GM18867 (cell line): ENCODE data around the gene RALGAPA2.

Experiments used
- ATAC-seq: cut with Tn5 transposase; IDR thresholded peaks from one replicate; pipeline ENCODE4 v1.9.1; 2021; ENCODE audit warnings: mild to moderate bottlenecking, moderate library complexity; ENCODE audit not compliant: unreplicated experiment

RALGAPA2 gene

DNA sequence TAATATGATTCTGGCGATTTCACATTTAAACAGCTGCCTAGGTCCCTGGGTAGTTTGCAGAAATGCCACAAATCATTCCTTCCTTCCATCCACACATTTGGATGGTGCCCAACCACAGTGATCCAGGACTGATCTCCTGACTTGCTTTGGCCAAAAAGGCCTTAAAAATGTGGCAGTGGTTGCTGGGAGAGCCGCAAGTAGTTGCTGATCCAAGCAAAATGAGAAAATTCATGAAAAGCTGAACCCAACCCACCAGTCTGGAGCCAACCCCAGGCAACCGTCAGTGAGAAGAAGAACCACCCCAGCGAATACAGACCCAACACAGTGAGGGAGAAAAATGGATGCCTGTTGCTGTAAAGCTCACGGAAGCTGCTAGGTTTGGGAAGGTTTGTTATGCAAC, 25.1 kb downstream of the RALGAPA2 start:
- ATAC-seq: no peak

DNA sequence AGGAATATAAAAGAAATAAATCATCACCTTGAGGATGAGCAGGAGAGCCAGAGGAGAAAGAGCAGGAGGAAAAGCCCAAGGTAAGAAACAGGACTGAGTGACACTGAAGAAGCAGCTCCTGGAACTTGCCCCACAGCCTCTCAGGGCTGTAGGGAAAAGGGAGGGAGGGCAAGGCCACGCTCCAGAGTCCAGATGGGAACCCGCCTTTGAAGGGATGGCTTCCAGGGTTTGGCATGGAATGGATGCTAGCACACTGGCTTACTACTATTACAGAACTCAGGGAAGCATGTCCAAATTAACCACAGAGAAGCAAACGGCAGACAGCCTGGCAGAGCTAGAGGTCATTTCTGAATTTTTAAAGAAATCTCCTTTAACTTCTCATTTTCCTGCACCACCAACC, 26.8 kb downstream of the RALGAPA2 start:
- no peak for ATAC-seq

DNA sequence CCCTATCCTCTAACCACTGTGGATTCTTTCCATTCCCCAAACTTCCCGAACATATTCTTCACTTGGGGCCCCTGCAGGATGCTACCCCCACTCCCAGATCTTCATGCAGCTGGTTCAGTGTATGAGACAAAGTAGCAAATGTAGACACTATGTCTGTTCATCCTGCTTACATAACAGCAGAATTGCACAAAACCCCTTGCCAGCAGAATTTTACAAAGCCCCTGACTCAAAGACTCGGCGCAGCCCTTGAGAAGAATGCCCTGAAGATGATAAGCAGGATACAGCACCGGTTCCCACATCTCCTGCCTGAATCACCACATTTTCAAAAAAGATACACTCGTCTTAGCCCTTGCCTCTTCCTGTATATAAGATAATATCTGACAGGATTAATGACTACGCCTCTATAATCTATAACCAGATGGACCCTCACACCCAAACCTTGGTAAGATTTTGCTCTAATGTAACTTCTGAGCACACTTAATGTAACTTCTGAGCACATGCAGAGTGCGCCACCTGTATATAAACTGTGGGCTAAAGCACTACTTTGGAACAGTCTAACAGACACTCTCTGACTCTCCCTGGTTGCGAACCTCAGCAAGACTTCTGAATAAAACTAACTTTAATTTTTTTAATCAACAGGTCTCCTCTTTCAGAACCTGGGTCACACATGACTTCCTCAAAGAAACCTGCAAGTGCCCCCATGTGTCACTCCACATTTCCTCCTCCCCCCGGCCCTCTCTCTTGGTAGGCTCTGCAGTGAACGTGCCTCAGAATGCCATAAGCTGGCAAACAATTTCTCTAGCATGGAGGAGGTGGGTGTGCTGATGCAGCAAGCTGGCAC, 28.7 kb downstream of the RALGAPA2 start:
- no peak for ATAC-seq

DNA sequence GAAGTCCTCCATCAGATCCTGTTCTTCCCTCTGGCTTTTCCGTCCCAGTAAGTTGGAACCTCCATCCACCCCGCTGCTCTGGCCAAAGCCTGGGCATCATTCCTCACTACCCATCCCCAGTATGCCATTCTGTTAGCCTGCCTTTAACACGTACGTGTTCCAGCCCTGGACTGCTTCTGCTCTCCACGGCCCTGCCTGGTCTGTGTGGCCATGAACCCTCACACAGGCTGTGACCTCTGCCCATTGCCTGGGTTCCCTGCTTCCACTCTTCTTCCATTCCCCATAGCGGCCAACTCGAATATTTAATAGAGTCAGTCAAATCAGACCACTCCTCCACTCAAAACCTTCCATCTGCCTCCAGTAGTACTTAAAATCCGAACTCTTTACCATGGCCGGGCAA, 29.4 kb downstream of the RALGAPA2 start:
- no peak for ATAC-seq

DNA sequence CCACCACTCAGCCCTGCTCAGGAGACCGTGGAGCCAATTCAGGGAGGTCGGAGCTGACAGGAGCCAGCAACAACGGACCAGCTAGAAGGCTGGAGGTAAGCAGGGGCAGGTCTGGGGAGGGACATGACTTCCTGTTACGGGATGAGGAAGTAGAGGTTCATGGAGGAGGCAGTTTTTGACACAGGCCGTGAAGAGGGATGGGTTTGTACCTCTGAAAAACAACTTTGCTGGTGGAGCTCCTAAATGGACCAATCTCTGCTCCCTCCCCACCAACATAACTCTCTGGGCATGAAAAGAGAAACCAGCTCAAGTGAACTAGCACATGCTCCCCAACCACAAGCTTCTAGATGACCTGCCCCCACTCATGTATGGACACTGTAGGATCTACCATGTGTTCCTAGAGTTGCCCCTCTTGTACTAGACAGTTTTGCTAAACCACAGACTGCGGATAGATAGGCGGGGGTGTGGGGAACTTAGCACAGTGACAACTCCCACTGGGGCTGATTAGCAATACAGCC, 31.4 kb downstream of the RALGAPA2 start:
- no peak for ATAC-seq

DNA sequence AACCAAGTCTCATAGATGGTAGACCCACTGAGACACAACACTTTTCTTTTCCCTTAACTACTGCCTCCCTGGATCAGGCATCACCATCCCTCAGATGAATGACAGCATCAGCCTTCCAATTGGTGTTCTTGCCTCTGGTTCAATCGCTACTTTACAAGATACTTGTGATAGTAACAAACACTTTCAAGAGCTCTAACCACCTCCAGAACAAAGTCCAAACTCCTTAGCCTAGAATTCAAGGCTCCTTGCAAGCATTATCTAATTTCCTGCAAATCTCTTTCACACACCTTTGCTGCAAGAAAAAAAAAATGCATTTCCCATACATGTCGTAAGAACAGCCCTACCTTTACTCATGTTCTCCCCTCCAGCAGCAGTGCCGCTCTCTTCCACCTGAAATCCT, 33.1 kb downstream of the RALGAPA2 start:
- ATAC-seq: no peak

DNA sequence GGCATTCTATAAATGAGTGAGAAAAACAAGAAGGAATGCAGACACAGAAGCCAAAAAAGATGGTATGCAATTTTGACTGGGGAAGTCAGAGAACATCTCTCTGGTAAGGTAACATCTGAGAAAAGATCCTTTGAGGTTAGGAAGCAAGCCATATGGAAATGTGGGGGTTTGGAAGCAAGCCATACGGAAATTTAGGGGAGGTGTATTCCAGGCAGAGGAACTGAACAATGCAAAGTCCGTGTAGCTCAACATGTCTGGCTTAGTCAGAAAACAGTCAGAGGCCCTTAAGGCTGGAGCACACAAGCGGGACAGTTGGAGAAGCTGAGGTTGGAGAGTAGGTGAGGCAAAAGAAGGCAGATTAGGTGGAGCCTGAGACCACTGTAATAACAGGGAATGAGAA, 35.3 kb downstream of the RALGAPA2 start:
- ATAC-seq: no peak

DNA sequence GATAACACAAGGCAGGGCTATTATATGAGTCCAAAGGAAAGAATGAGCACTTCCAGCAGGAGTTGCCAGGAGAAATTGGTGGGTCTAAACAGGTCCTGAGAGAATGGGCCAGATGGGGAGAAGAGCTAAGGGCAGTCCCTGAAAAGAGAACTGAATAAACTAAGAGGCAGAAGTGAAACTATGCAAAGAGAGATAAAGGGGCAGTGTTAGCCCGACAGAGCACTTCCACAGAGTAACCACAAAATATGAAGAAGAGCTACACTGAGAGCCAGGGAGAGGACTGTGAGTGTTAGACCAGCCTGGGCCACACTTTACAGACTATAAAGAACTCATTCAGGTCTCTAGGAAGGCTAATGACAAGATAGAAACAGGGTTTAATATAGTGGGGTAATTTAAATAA, 43.8 kb downstream of the RALGAPA2 start:
- ATAC-seq: peak; percentile 99

DNA sequence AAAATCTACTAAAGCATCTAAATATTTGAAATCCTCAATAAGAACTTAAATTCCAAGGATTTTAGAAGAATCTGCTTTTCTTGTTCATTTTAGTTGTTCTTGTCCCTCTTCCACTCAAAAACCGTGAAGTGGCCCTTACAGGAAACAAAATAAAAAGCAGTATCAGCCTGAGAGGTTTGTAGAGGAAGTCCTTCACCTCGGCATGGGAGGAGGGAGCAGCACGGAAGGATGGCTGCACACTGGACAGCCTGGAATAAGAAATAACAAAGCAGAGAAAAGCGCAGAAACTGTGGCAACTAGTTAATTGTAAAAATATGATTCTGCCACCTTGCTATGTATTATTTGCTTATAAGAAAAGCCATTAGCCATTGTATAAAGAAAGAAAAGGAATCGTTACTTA, 46.1 kb downstream of the RALGAPA2 start:
- no peak for ATAC-seq

DNA sequence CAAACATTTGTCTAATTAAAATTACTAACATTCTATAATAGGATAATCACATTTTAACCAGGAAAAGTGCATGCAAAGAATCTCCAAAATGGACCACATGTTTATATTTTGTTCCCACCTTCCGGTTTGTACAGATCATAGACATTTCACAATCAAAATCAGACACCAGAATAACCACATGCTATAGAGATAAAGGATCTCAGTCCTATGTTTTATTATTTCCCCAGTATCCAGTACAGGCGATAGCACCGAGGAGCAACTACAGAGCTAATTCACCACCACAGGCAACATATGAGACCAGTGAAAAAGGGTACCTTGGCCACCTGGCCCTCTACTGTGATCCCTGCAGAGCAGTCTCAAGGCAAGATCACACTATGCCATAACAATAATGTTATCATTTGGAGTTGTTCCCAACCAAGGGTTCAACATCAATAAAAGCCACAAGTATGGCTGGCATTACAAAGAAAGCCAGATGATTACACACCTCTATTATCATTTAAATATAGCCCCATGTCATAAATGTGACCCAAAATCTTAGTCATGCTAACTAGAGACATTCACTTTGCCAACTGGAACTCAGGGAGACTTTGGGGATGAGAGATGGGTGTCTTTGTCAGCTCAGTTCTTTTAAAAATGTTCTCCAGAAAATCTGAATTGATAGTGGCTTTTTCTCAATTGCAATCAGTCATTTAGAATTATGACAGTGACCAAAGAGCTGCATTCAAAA, 46.7 kb downstream of the RALGAPA2 start:
- no peak for ATAC-seq

DNA sequence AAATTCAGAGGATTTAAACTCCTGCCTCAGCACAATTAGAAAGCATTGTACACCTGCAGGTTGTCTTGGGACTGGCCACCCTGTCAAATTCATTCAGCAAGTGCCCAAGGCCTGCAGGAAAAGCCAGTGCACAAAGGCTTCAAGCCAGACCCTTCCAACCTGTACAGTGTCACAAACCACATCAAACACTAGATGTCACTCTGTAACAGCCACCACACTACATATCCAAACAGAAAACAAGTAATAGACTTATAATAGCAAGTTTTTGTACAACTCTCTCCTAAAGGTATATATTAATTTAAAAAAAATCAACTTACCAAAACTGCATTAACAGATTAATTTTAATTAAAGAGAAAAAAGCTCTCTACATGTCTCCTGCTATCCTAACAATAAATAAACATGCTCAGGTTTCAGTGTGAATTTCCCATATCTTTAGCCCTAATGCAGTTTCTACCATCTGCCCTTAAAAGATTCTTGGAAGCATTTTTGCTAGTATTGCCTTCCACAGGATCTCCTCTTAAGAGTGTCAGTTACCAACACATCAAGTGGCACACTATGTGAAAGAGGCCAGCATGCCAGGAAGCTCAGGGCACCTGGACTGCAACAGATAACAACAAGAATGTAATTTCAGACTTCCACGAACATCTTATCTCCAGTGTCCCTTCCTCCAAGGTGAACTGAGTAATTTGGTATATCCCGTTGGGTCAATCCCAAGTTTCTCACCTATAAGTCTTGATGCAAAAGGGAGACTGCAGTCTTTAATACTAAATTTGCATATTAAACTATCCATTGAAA, 47.5 kb downstream of the RALGAPA2 start:
- ATAC-seq: peak; percentile 49

DNA sequence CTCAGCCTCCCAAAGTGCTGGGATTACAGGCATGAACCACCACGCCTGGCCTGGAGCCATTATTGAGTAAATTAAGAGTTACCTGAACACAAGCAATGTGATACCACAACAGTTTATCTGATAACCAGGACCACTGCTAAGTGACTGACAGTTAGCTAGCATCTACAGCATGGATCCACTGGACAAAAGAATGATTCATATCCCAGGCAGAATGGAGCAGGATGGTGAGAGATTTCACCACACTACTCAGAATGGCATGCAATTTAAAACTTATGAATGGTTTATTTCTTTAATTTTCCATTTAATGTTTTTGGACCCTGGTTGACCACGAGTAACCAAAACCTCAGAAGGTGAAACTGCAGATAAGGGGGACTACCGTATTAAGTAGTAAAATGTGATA, 48.6 kb downstream of the RALGAPA2 start:
- ATAC-seq: no peak

DNA sequence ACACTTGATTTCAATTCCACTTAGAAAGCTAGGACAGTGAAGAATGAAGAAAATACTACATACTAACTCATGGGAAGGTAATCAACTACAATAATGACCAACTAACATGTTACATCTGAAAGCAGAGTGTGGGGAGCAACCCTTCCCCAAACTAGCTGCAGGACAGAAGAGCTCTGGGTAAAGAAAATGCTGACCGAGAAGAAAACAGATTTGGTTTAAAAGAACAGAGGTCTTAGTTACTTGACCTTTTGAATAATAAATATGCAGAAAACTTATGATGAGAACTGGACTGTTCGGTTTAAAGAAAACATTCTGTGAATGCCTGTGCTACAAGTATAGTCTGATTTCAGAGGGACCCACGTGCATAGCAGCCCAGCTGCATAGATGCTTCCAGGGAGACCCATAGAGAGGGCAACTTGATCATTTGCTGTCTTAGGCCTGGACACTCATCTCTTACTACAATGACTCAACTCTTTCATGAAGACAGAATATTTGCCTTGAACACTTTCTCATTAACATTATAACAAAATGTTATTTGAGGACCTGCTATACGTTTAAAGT, 53.5 kb downstream of the RALGAPA2 start:
- no peak for ATAC-seq

DNA sequence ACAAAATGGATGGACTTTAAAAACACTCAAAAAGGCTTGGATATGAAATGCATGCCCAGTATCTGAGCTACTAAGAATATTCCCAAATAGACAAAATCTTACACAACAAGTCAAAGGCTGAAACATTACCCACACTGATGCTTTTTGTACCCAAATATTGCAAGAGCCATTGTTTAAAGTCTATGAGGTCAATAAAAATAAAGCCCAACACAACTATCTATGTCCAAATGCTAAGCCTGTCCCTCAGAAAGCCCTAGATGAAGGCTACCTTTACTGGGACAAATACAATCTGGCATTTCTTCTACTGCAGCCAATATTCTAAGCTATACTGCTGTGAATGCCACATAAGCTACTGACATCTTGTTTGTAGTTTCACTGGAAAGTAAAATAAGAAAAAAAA, 54.3 kb downstream of the RALGAPA2 start:
- no peak for ATAC-seq

DNA sequence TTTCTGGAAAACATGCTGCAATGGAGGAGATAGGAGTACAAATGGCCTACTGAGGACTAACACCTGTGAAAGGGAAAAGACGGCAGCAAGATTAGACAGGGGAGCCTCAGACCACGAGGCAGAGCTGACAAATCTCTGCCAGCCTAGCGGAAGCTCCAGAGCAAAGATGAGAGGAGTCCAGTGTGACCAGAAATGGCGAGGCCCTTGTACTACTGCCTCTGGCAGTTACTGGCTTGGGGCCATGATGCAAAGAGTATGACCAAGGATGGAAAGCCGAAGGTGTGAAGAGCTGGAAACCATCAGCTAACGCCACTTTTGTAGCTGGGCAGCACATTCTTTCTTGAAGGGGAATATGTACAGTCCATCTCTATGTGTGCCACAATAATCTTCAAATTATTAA, 55.4 kb downstream of the RALGAPA2 start:
- ATAC-seq: no peak

DNA sequence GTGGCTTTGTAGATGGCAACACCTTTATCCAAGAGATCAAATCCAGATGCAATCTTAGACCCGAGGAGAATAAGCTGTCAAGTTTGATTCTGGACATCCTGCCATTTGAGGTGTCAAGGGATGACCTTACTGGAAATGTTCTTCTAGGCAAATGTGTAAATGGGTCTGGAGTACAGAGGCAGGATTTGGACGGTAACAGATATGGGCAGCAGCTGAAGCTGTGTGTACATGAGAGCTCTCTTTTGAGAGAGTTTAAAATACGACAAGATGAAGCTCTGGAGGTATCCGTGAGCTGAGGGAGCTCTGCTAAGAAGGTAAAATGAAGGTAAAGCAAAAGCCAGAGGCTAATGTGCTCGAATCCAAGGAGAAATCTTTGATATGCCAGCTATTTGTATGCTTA, 56.6 kb downstream of the RALGAPA2 start:
- ATAC-seq: no peak

DNA sequence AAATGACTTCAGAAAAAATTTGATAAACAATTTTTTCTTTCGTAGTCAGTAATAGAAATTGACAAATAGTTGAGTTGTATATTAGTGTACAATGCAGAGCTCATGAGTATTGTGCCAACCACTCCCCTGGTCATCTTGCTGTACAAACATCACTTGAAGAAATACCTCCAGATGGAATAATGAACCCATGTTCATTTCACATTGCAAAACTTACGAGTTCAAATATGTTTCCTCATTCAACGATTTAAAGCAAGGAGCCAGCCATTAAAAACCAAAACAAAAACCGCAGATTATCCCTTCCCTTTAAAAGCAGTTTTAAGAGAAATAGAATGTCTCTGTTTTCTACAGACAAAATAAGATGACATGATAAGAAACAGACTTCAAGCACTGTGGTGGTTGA, 62.5 kb downstream of the RALGAPA2 start:
- ATAC-seq: no peak

DNA sequence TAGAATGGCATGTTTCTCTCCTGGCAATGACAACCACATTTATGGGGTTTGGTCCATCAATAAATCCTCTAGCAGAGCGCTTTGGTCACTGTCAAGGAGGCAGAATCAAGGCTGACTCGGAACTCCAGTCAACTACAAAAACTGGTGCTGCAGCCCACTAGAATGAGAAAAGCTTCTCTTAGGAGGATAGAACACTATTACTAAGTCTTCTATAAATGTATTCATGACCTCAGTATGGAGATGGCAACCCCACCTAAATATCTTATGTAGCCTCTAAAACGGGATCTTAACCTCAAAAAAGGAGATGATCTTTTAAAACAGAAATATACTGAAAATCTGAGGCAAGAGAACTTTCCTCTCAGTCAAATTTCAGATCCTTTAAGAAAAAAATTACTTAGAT, 68.5 kb downstream of the RALGAPA2 start:
- no peak for ATAC-seq

DNA sequence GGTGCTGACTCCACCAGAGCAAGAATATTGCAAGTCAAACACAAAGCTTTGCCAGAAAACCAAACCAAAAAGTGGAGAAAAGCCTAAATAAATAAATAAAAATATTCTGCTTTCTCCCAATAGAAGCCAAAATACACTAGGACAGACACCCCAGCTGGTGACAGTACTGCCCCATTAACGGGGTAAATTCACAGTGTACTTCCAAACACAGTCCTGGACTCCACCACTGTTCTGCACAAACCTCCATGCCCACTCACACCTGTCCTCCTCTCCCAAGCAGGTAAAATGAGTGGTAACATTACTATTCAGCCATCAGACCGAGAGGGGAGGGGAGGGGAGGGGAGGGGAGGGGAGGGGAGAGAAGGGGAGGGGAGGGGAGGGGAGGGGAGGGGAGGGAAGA, 70.7 kb downstream of the RALGAPA2 start:
- no peak for ATAC-seq

DNA sequence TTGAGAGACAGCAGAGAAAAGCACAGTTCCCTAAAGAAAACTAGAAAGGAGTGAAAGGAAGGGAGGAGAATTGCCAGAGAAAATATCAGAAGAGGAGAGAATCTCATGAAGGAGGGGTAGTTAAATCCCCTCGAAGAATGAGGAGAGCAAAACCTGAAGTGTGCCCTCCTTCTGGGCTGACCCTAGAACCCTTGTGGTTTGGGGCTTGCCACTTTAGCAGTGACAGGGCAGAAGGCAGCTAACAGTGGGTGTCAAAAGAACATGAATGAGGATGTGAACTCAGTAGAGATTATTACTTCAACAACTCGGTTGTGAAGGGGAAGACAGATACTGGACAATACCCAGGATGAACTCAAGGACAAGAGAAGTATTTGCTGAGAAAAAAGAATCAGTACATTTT, 73.6 kb downstream of the RALGAPA2 start:
- no peak for ATAC-seq
